SK-N-SH (cell line): Measurements from ENCODE around the gene TSHZ2. TPM values are rescaled to one million over a fixed set of nuclear protein-coding genes. Genes with fewer than 3 reads are reported as not detected.

ENCODE experiments used
- CTCF ChIA-PET: fragments of 300-600, 350-600 bp; formaldehyde crosslinking; extraction: SDS; loops from one replicate; lab custom pipeline; 2021; lab: Yijun Ruan, JAX
- POLR2A ChIA-PET: fragments of 350-600 bp; sonication (Branson Sonifier 250); formaldehyde crosslinking; extraction: SDS; loops from one replicate; lab custom pipeline; 2020; ENCODE audit warnings: antibody characterized with exemption, inconsistent platforms; lab: Yijun Ruan, JAX
- DNase-seq: peaks from one replicate; pipeline ENCODE4 v3.0.0; 2012
- H2AFZ ChIP-seq: fragments of 200-600 bp; sonication (generic); 2 replicates; pipeline ENCODE4 v1.8.1; 2016; ENCODE audit warnings: antibody characterized with exemption, mild to moderate bottlenecking, low read depth
- H3F3A ChIP-seq: fragments of 200-600 bp; sonication (generic); replicated peaks from 2 replicates; pipeline ENCODE3; 2016; ENCODE audit warnings: antibody characterized with exemption, mild to moderate bottlenecking; ENCODE audit not compliant: insufficient read depth
- H3K27ac ChIP-seq, 2 experiments: fragments of 200-500 bp in 1 of 2; fragments of 200-600 bp in 1 of 2; sonication (Bioruptor generic) in 1 of 2; sonication (generic), shearing (Covaris generic) in 1 of 2; 2 replicates each; pipeline versions ENCODE4 v1.5.1 to v1.6.1; 2014 to 2016; ENCODE audit warnings: low read depth in 2 of 2, inconsistent platforms in 1 of 2, low read length in 1 of 2, mild to moderate bottlenecking in 1 of 2, mixed read lengths in 1 of 2
- H3K27me3 ChIP-seq: fragments of 200-600 bp; sonication (generic), shearing (Covaris generic); 2 replicates; pipeline ENCODE4 v1.6.1; 2016; ENCODE audit warnings: mixed run types; ENCODE audit not compliant: insufficient read depth
- H3K36me3 ChIP-seq, 2 experiments: fragments of 200-500 bp in 1 of 2; fragments of 200-600 bp in 1 of 2; sonication (Bioruptor generic) in 1 of 2; sonication (generic) in 1 of 2; replicated peaks in 1 of 2; 2 replicates each; pipeline versions ENCODE3 to v1.5.1; 2014 to 2016; ENCODE audit warnings: low read length in 1 of 2, mild to moderate bottlenecking in 1 of 2; ENCODE audit not compliant: insufficient read depth in 2 of 2, control insufficient read depth in 1 of 2
- H3K4me1 ChIP-seq, 2 experiments: fragments of 200-500 bp in 1 of 2; fragments of 200-600 bp in 1 of 2; sonication (Bioruptor generic) in 1 of 2; sonication (generic), shearing (Covaris generic) in 1 of 2; 2 replicates each; pipeline versions ENCODE4 v1.5.1 to v1.6.1; 2014 to 2016; ENCODE audit warnings: low read depth in 1 of 2, low read length in 1 of 2, mixed run types in 1 of 2; ENCODE audit not compliant: insufficient read depth in 2 of 2, control insufficient read depth in 1 of 2
- H3K4me2 ChIP-seq: fragments of 200-600 bp; sonication (generic), shearing (Covaris generic); 2 replicates; pipeline ENCODE4 v1.6.1; 2017; ENCODE audit warnings: mixed run types
- H3K4me3 ChIP-seq, 2 experiments: fragments of 200-500 bp in 1 of 2; fragments of 200-600 bp in 1 of 2; sonication (Bioruptor generic) in 1 of 2; sonication (generic), shearing (Covaris generic) in 1 of 2; 2 replicates each; pipeline versions ENCODE4 v1.5.1 to v1.8.1; 2014 to 2016; ENCODE audit warnings: low read depth in 2 of 2, inconsistent platforms in 1 of 2, low read length in 1 of 2, mild to moderate bottlenecking in 1 of 2, mixed read lengths in 1 of 2, moderate library complexity in 1 of 2
- H3K79me2 ChIP-seq: fragments of 200-600 bp; sonication (generic); 2 replicates; pipeline ENCODE4 v1.8.1; 2017; ENCODE audit warnings: mild to moderate bottlenecking; ENCODE audit not compliant: insufficient read depth
- H3K9ac ChIP-seq: fragments of 200-600 bp; sonication (generic); 2 replicates; pipeline ENCODE4 v1.6.1; 2017; ENCODE audit warnings: mixed run types
- H3K9me2 ChIP-seq: fragments of 200-600 bp; sonication (generic); 2 replicates; pipeline ENCODE4 v1.6.1; 2017; ENCODE audit warnings: mixed run types
- H3K9me3 ChIP-seq: fragments of 200-600 bp; sonication (generic); 2 replicates; pipeline ENCODE4 v1.6.1; 2017; ENCODE audit warnings: mixed run types, mild to moderate bottlenecking, moderate library complexity
- H4K20me1 ChIP-seq: fragments of 200-600 bp; sonication (generic); 2 replicates; pipeline ENCODE4 v1.6.1; 2017; ENCODE audit warnings: mild to moderate bottlenecking, mixed run types; ENCODE audit not compliant: insufficient read depth
- CHD2 ChIP-seq: fragments of 150-350 bp; IDR thresholded peaks from 2 replicates; pipeline ENCODE4 v1.6.1; 2018; ENCODE audit warnings: low read length; ENCODE audit not compliant: partially characterized antibody
- FOSL2 ChIP-seq: IDR thresholded peaks from 2 replicates; pipeline ENCODE4 v1.4.0; 2012; ENCODE audit warnings: low read depth, mild to moderate bottlenecking, moderate library complexity, borderline replicate concordance
- MEF2A ChIP-seq: IDR thresholded peaks from 2 replicates; pipeline ENCODE4 v1.4.0; 2012; ENCODE audit warnings: low read depth, borderline replicate concordance
- MXI1 ChIP-seq: IDR thresholded peaks from 2 replicates; pipeline ENCODE4 v1.6.1; 2012; ENCODE audit warnings: mild to moderate bottlenecking, low read depth, low read length, improper control_type of control experiment
- NRF1 ChIP-seq: IDR thresholded peaks from 2 replicates; pipeline ENCODE4 v1.6.1; 2012; ENCODE audit warnings: low read depth, mild to moderate bottlenecking, low read length
- POLR2AphosphoS5 ChIP-seq: IDR thresholded peaks from 2 replicates; pipeline ENCODE4 v1.6.1; 2012; ENCODE audit warnings: low read depth, low read length
- RFX5 ChIP-seq: IDR thresholded peaks from 2 replicates; pipeline ENCODE4 v1.6.1; 2012; ENCODE audit warnings: mild to moderate bottlenecking, improper control_type of control experiment, low read length
- TEAD4 ChIP-seq: IDR thresholded peaks from 2 replicates; pipeline ENCODE4 v1.4.0; 2012; ENCODE audit warnings: mild to moderate bottlenecking, borderline replicate concordance; ENCODE audit not compliant: insufficient read depth
- ZBTB33 ChIP-seq: IDR thresholded peaks from 2 replicates; pipeline ENCODE4 v1.4.0; 2012; ENCODE audit warnings: low read depth, borderline replicate concordance
- WGBS: methylation state at CpG from one replicate; pipeline ENCODE4 v1.1.6; 2017; ENCODE audit warnings: low lambda C conversion rate; 5-methylcytosine and 5-hydroxymethylcytosine counted together
- polyA plus RNA-seq, 3 experiments: library from polyadenylated mRNA; depleted of rRNA; stranded (reverse); fragments of >200 nt; gene quantifications; 2 replicates each; pipeline ENCODE4 v1.2.3, GENCODE V29; 2012
- TF ChIP-seq, protein P1 (sequence below): fragments of 150-350 bp; IDR thresholded peaks from 2 replicates; pipeline ENCODE4 v1.6.1; 2016; ENCODE audit warnings: mild to moderate bottlenecking, low read depth, low read length
- TF ChIP-seq, protein P2 (sequence below): IDR thresholded peaks from 2 replicates; pipeline ENCODE4 v1.4.0; 2012; ENCODE audit warnings: low read depth, borderline replicate concordance
- TF ChIP-seq, protein P3 (sequence below): fragments of 200-600 bp; sonication (generic); IDR thresholded peaks from 2 replicates; pipeline ENCODE4 v1.6.1; 2017; ENCODE audit warnings: antibody characterized with exemption, mild to moderate bottlenecking, moderate library complexity
- TF ChIP-seq, protein P4 (sequence below): IDR thresholded peaks from 2 replicates; pipeline ENCODE4 v1.4.0; 2012; ENCODE audit warnings: low read depth
- TF ChIP-seq, protein P5 (sequence below): fragments of 150-350 bp; IDR thresholded peaks from 2 replicates; pipeline ENCODE4 v1.6.1; 2017; ENCODE audit warnings: antibody characterized with exemption, low read length, low read depth, borderline replicate concordance

The TSHZ2 gene
- polyA plus RNA-seq, 1 of the 3 experiments (the other 2 are of a cell fraction) = 0.13 TPM

DNA sequence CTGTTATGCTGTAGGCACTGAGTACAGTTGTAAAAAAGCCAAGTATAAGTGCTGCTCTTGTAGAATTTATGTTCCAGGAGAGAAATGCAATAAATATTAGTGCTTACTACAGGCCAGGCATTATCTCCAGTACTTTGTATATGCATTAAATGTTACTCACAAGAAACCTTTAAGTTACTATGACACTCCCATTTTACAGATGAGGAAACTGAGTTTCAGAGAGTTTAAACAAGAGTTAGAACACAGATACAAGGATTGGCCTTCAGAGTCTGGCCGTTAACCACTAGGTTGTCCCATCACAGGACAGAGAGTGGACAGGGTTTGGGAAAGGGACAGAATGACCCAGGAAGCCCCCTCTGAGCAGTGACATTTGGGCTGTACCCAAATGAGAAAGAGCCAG is 347.0 kb downstream of the TSHZ2 start:
- POLR2A ChIA-PET = no interaction called here
- H3K9me2 ChIP-seq = no peaks in the 10 kb centered on the region

DNA sequence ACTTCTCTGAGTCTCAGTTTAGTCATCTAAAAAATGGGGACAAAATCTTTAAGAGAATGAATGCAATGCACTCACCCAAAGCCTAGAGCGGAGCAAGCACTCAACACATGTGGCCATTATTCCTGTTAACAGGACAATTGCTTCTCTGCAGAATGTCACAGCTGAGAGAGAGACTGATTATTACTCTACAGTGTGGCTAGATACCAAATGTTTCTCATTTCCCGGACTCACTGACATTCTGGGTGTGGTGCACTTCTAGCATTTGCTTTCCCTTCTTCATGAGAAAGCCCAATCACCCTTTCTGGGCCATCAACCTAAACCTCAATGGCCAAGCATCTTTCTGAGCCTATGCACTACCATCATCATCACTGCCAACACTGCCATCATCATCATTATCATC is 347.6 kb downstream of the TSHZ2 start:
- DNase-seq = no peak
- TF ChIP-seq MXI1 (no peak), ZBTB33 (no peak), FOSL2 (no peak), POLR2AphosphoS5 (no peak), RFX5 (no peak)
- TF ChIP-seq, protein P1, sequence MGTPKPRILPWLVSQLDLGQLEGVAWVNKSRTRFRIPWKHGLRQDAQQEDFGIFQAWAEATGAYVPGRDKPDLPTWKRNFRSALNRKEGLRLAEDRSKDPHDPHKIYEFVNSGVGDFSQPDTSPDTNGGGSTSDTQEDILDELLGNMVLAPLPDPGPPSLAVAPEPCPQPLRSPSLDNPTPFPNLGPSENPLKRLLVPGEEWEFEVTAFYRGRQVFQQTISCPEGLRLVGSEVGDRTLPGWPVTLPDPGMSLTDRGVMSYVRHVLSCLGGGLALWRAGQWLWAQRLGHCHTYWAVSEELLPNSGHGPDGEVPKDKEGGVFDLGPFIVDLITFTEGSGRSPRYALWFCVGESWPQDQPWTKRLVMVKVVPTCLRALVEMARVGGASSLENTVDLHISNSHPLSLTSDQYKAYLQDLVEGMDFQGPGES = no peak
- TF ChIP-seq, protein P2, sequence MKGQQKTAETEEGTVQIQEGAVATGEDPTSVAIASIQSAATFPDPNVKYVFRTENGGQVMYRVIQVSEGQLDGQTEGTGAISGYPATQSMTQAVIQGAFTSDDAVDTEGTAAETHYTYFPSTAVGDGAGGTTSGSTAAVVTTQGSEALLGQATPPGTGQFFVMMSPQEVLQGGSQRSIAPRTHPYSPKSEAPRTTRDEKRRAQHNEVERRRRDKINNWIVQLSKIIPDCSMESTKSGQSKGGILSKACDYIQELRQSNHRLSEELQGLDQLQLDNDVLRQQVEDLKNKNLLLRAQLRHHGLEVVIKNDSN = no peak
- TF ChIP-seq, protein P3, sequence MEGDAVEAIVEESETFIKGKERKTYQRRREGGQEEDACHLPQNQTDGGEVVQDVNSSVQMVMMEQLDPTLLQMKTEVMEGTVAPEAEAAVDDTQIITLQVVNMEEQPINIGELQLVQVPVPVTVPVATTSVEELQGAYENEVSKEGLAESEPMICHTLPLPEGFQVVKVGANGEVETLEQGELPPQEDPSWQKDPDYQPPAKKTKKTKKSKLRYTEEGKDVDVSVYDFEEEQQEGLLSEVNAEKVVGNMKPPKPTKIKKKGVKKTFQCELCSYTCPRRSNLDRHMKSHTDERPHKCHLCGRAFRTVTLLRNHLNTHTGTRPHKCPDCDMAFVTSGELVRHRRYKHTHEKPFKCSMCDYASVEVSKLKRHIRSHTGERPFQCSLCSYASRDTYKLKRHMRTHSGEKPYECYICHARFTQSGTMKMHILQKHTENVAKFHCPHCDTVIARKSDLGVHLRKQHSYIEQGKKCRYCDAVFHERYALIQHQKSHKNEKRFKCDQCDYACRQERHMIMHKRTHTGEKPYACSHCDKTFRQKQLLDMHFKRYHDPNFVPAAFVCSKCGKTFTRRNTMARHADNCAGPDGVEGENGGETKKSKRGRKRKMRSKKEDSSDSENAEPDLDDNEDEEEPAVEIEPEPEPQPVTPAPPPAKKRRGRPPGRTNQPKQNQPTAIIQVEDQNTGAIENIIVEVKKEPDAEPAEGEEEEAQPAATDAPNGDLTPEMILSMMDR = no peak

More for the DNA sequence above, 347.0 kb downstream of the TSHZ2 start:
- Histone ChIP-seq H3K9me3 (no peaks in the 10 kb centered on the region), H3K27me3 (no peaks in the 10 kb centered on the region), H3F3A (no peaks in the 10 kb centered on the region), H3K27ac (no peak overlapping the region), H4K20me1 (no peaks in the 10 kb centered on the region), H3K36me3 (no peaks in the 10 kb centered on the region), H3K9ac (no peak overlapping the region), H2AFZ (no peak overlapping the region), H3K79me2 (no peaks in the 10 kb centered on the region), H3K4me3 (no peak overlapping the region), H3K4me1 (no peaks in the 10 kb centered on the region), H3K4me2 (no peak overlapping the region)
- no peak for TF ChIP-seq MXI1
- TF ChIP-seq, protein P4, sequence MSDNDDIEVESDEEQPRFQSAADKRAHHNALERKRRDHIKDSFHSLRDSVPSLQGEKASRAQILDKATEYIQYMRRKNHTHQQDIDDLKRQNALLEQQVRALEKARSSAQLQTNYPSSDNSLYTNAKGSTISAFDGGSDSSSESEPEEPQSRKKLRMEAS = no peak
- TF ChIP-seq ZBTB33 = no peak
- TF ChIP-seq CHD2 = no peak
- TF ChIP-seq TEAD4 = no peak
- TF ChIP-seq, protein P5, sequence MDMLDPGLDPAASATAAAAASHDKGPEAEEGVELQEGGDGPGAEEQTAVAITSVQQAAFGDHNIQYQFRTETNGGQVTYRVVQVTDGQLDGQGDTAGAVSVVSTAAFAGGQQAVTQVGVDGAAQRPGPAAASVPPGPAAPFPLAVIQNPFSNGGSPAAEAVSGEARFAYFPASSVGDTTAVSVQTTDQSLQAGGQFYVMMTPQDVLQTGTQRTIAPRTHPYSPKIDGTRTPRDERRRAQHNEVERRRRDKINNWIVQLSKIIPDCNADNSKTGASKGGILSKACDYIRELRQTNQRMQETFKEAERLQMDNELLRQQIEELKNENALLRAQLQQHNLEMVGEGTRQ = no peak
- no peak for TF ChIP-seq NRF1
- no peak for TF ChIP-seq MEF2A
- WGBS = 0% methylated on average over 1 of the region's 1 CpG
- CTCF ChIA-PET = interaction anchor here (1.4 kb wide), 1 partner anchor 147 kb away, joined by 4 read pairs; no protein-coding TSS in a partner anchor
- no peak for DNase-seq

More for the DNA sequence above, 347.6 kb downstream of the TSHZ2 start:
- CTCF ChIA-PET = no interaction called here
- H4K20me1 ChIP-seq = no peaks in the 10 kb centered on the region
- no peak overlapping the region for H3K27ac ChIP-seq
- H3K4me2 ChIP-seq = no peak overlapping the region
- no peaks in the 10 kb centered on the region for H3K9me2 ChIP-seq
- H3K4me3 ChIP-seq = no peak overlapping the region
- no peak overlapping the region for H3K9ac ChIP-seq
- no peaks in the 10 kb centered on the region for H3K36me3 ChIP-seq
- no peaks in the 10 kb centered on the region for H3K9me3 ChIP-seq
- H3F3A ChIP-seq = no peaks in the 10 kb centered on the region
- H3K4me1 ChIP-seq = no peaks in the 10 kb centered on the region
- H3K79me2 ChIP-seq = no peaks in the 10 kb centered on the region
- H3K27me3 ChIP-seq = no peaks in the 10 kb centered on the region
- POLR2A ChIA-PET = no interaction called here
- WGBS = 39% methylated on average over 2 of the region's 2 CpGs
- H2AFZ ChIP-seq = no peak overlapping the region
